Measurements from ENCODE around the gene VPS51.
A peak's percentile ranks its signal among the peaks of the same experiment; 100 is the strongest.

Gene VPS51

DNA sequence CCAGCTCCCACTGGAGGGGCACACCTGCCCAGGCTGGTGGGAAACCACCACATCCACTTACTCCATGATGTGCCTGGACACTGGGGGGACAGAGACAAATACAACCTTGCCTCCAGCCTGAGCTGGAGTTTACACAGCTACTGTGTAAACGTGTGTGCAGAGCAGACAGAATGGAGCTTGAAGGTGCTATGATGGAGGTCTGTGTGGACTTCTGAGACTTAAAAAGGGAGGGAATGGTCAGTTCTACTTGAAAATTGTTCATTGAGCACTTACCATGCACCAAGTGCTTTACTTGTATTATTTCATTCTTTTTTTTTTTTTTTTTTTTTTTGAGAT is 23.4 kb upstream of the VPS51 start:
- DNase-seq (ENCODE audit: low read depth): no peak

DNA sequence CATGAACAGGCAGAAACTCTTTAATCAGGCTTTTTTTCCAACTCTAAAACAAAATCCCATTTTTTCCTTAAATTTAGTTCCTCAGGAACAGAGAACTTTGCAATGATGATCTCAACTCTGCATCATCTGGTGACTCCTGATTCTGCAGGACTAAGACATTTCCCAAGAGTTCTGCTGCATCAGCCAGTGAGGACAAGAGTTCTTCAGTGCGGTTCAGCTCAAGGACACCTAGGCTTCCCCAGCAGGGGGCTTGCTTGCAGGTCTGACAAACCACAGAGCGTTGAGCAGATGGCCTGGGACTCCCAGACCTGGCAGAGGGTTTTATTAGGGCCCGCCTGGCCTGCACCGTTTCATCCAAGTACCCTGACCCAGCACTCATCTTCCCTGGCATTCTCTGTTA is 18.6 kb upstream of the VPS51 start:
- no peak for DNase-seq (ENCODE audit: low read depth)

DNA sequence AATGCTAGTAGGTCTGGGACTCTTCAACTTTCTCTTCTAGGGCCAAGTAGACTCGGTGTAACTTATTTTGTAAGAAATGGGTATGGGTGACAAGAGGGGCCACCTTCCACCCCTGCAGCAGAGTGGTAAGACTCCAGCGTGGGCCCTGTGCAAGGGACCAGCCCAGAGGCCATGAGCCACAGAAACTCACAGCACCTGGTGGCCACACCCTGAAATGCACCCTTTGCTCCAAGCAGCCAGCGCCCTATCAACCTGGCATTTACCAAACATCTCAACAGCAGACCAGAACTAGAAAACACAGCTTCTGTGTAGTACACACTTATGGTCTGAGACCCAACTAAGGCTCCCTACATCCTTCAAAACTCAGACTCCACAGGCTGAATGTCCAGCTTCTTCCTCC is 17.9 kb upstream of the VPS51 start:
- DNase-seq (ENCODE audit: low read depth): no peak

GRCh38 chr11:65078786-65079342 is 17.1 kb upstream of the VPS51 start:
- DNase-seq (ENCODE audit: low read depth): no peak

DNA sequence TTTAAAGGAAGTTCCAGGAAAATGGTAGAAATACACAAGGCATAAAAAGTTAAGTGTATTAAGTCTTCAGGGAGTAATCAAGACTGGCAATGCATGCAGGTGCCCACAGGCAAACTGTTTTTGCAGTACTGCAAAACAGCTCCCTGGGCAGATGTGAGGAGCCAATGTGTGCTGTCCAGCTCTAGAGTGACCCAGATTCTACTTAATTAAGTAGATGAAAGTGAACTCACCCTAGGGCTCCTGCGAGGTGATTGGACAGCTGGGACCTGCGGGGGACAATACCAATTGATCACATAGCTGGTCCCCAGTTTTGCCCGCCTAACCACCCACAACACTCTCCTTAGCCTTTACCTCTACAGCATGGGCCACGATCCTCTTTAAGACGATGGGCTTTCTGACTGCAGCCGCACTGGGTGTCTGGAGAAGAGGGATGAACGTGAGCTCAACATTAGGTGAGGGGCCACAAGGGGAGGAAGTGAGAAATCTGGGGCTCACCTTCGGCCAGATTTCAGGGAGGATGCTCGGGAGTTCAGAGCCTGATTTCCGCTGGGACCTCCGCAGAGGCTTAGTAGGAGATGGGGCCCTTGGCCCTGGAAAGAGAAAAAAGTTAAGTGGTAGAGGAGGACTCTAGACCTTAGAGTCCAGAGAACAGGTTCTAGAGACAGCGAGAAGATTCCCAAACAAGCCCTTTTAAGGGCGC is 12.7 kb upstream of the VPS51 start:
- no peak for DNase-seq (ENCODE audit: low read depth)

DNA sequence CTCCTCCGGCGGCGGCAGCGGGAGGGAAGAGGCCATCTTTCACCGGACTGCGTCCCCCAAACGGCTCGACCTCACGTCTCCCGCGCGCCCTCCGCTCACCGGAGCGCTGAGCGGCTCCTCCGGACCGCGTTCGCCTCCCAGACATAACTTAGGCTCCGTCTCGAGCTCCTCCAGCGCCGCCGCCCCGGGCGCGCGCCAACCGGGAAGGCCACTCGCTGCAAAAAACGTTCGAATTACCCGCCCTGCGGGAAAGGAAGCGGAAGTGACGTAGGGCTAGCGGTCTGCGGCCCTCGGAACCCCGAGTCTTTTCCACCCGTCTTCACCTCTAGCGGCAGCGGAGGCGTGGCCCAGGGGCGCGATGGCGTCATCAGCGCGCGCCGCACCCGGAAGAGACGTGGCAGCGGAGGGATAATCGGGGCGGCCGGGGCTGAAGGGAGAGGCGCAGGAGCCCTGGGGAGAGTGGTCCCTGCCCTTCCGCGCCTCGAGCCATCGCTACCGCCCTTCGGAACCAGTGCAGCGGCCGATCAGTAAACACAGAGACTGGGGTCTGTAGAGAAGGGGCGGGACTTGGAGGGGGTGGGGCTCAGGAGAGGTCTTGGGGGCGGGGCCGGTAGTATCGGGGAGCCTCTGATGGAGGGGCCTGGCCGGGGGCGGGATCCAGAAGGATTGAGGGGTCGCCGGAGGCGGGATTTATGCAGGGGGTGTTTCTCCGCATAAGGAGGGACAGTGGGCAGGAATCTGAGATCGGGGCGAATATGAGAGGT is 12.0 kb upstream of the VPS51 start, which contains the start of the genes CDCA5 and ZFPL1:
CDCA5 (minus strand) TSS at position 207 of the 764 bp plus-strand sequence; CDS start at position 145, 62 bp downstream.
ZFPL1 (plus strand) TSS at position 389 of the 764 bp plus-strand sequence. CDS start 477 bp downstream, outside the sequence.
- DNase-seq (ENCODE audit: low read depth): peak; percentile 88

DNA sequence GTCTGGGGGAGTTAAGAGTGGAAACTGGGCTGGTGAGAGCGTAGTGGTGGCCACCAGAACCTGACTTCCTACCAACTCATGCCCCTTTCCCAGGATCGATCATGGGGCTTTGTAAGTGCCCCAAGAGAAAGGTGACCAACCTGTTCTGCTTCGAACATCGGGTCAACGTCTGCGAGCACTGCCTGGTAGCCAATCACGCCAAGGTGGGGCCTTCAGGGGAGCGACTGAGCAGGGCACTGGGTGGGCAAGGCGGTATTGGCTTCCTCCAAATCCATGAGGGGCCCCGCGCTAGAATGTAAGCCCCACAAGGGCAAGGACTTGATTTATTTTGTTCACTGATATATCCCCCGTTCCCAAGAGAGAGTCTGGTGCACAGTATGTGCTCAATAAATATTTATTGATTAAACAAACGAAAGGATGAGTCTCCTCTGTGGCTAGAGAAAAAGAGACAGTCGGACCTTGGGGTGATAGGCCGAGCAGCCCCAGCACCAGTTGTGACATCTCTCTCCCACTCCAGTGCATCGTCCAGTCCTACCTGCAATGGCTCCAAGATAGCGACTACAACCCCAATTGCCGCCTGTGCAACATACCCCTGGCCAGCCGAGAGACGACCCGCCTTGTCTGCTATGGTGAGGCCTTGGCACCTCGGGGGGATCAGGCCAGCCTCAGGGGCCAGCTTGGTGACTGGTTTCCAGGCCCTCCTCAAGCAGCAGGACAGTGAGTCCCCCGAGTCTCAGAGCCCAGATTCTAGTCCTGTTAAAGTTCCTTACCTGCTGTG is 11.2 kb upstream of the VPS51 start:
- DNase-seq (ENCODE audit: low read depth): no peak

DNA sequence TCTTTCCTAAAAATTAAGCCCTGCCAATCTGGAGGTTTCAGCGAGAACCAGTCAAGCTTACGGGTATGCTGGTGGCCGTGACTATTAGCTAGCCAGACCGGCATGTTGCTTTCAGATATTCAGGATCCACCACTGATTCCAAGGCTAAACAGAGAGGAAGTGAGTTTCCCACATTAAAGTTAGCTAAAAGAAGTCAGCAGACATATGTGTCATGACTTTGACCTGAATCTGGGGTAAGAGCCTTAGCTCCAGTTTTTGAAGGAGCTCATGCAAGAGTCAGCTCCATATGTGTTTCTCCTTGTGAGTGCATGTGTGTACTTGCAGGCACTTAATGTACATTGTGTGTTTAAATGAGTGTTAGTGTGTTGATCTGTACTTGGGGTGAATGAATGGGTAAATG is 10.6 kb upstream of the VPS51 start:
- no peak for DNase-seq (ENCODE audit: low read depth)

DNA sequence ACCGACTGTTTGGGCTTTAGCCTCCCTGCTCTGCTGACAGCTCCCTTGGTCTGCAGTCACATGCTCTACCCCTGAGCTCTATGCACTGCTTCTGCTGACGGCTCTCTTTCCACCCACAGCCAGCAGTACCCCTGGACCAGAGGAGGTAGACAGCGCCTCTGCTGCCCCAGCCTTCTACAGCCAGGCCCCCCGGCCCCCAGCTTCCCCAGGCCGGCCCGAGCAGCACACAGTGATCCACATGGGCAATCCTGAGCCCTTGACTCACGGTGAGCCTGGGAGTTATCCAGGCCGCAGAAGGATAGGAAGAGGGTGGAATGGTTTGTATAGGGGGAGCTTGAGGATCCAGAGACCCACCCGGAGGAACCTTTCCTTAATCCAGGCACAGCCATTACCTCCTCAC is 9.2 kb upstream of the VPS51 start:
- DNase-seq (ENCODE audit: low read depth): no peak

- DNase-seq (ENCODE audit: low read depth): no peak
Observed at GRCh38 chr11:65087216-65087615, 8.8 kb upstream of the VPS51 start.

- no peak for DNase-seq (ENCODE audit: low read depth)
Observed at GRCh38 chr11:65087827-65088226, 8.2 kb upstream of the VPS51 start.

DNA sequence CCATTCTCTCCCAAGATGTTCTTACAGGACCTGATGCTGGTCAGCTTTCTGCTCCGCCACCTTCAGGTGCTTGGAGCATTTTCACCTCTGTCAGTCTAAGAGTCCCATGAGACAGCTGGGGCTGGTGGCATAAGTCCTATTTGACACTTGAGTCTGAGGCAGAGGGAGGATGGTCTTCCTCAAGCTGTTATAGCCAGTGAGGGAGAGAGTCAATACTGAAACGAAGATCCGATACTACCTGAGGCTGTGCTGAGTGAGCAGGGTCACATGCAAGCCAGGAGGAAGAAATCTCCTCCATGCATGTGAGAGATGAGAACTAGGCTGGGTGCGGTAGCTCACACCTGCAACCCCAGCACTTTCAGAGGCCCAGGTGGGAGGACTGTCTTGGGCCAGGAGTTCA is 6.4 kb upstream of the VPS51 start:
- no peak for DNase-seq (ENCODE audit: low read depth)

GRCh38 chr11:65090628-65091027 is 5.4 kb upstream of the VPS51 start:
- DNase-seq (ENCODE audit: low read depth): no peak

- DNase-seq (ENCODE audit: low read depth): no peak
Observed at GRCh38 chr11:65095427-65095826, 587 bp upstream of the VPS51 start.

- no peak for DNase-seq (ENCODE audit: low read depth)
Observed at GRCh38 chr11:65096926-65097325, 912 bp downstream of the VPS51 start.

GRCh38 chr11:65100674-65101350 is 4.8 kb downstream of the VPS51 start:
- no peak for DNase-seq (ENCODE audit: low read depth)

GRCh38 chr11:65102142-65103095 is 6.4 kb downstream of the VPS51 start:
- DNase-seq (ENCODE audit: low read depth): no peak

DNA sequence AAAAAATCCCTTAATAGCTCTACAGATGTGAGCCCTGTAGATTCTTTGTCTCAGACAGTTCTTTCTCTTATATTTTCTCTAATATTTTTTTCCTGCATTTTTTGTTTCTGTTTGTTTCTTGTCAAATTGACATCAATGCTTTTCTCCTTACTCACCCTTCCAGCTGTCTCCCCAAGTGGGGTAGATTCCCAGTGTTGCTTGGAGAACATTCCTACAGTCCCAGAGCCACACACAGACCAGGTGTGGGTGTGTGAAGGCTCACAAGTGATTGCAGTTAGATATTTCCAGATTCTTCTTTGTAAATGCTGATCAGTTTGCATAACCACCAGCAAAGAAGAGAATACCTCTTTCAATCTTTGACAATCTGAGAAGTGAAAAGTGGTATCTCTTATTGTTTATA is 7.5 kb downstream of the VPS51 start:
- no peak for DNase-seq (ENCODE audit: low read depth)

GRCh38 chr11:65104628-65105027 is 8.6 kb downstream of the VPS51 start:
- DNase-seq (ENCODE audit: low read depth): no peak

- no peak for DNase-seq (ENCODE audit: low read depth)
Observed at GRCh38 chr11:65107078-65107477, 11.1 kb downstream of the VPS51 start.
